GM12878 (cell line): ENCODE measurements around the gene BAG3. TPM values are rescaled to one million over a fixed set of nuclear protein-coding genes. Genes with fewer than 3 reads are reported as not detected.

Source experiments
- ATAC-seq: fragments of 200-7000 bp; cut with Tn5 transposase; 3 replicates; pipeline ENCODE4 v1.9.1; 2020; ENCODE audit warnings: mild to moderate bottlenecking, moderate library complexity
- BruUV-seq: library from RNA; stranded (reverse); fragments of 400-500 nt; replicated peaks from 2 replicates; lab custom pipeline; 2021; lab: Mats Ljungman, UMichigan
- CTCF ChIA-PET: fragments of 300-600 bp; sonication (Branson Sonifier 250); formaldehyde crosslinking; extraction: SDS; loops from one replicate; lab custom pipeline; 2021; ENCODE audit warnings: inconsistent platforms; lab: Yijun Ruan, JAX
- POLR2A ChIA-PET: fragments of 350-600 bp; formaldehyde crosslinking; extraction: SDS; loops from one replicate; lab custom pipeline; 2021; ENCODE audit warnings: inconsistent platforms; lab: Charles Lee
- RAD21 ChIA-PET: fragments of 300-600 bp; sonication (Branson Sonifier 250); formaldehyde crosslinking; loops from one replicate; lab custom pipeline; 2023; ENCODE audit warnings: antibody characterized with exemption; ENCODE audit not compliant: unreplicated experiment; lab: Charles Lee
- SMC1A ChIA-PET: fragments of 300-600 bp; sonication (Branson Sonifier 250); formaldehyde crosslinking; loops from one replicate; lab custom pipeline; 2023; ENCODE audit not compliant: unreplicated experiment, uncharacterized antibody; lab: Charles Lee
- DNase-seq: peaks from one replicate; pipeline ENCODE4 v3.0.0-alpha.2; 2011; ENCODE audit warnings: low read depth, low spot score
- FAIRE-seq: peaks from 3 replicates; lab custom pipeline; 2011; peaks lifted over from hg19 to GRCh38; lab: Jason Lieb, UNC
- H2AFZ ChIP-seq: 2 replicates; pipeline ENCODE4 v1.6.0; 2011; ENCODE audit warnings: low read depth, low read length, control low read depth; ENCODE audit not compliant: control insufficient read depth
- H3K27ac ChIP-seq: 2 replicates; pipeline ENCODE4 v1.5.1; 2011; ENCODE audit warnings: control low read depth; ENCODE audit not compliant: control insufficient read depth, insufficient read depth
- H3K27me3 ChIP-seq, 2 experiments: replicated peaks in 1 of 2; 2 replicates each; pipeline versions ENCODE4 v1.6.0 to v1.6.1; 2011; ENCODE audit warnings: low read length in 1 of 2; ENCODE audit not compliant: control insufficient read depth in 2 of 2, insufficient read depth in 2 of 2
- H3K36me3 ChIP-seq, 2 experiments: 2 replicates each; pipeline ENCODE4 v1.5.1; 2011; ENCODE audit warnings: low read length in 1 of 2; ENCODE audit not compliant: control insufficient read depth in 2 of 2, insufficient read depth in 2 of 2
- H3K4me1 ChIP-seq: 2 replicates; pipeline ENCODE4 v1.6.1; 2011; ENCODE audit warnings: mild to moderate bottlenecking, low read length, moderate library complexity, mixed read lengths; ENCODE audit not compliant: control insufficient read depth, insufficient read depth
- H3K4me2 ChIP-seq: 2 replicates; pipeline ENCODE4 v1.6.0; 2011; ENCODE audit warnings: control low read depth; ENCODE audit not compliant: control insufficient read depth, insufficient read depth
- H3K4me3 ChIP-seq: fragments of 200-600 bp; sonication (generic); 2 replicates; pipeline ENCODE4 v1.5.1; 2016
- H3K79me2 ChIP-seq: 2 replicates; pipeline ENCODE4 v1.6.0; 2011; ENCODE audit warnings: low read length; ENCODE audit not compliant: control insufficient read depth, insufficient read depth
- H3K9ac ChIP-seq: 2 replicates; pipeline ENCODE4 v1.8.0; 2011; ENCODE audit warnings: low read length, control low read depth, mixed read lengths; ENCODE audit not compliant: control insufficient read depth, insufficient read depth
- H3K9me3 ChIP-seq: replicated peaks from 3 replicates; pipeline ENCODE4 v1.5.1; 2011; ENCODE audit warnings: mild to moderate bottlenecking, low read length; ENCODE audit not compliant: control insufficient read depth, insufficient read depth
- H4K20me1 ChIP-seq: 2 replicates; pipeline ENCODE4 v1.6.0; 2011; ENCODE audit not compliant: control insufficient read depth, insufficient read depth
- BCL11A ChIP-seq: IDR thresholded peaks from 2 replicates; pipeline ENCODE4 v1.6.1; 2011; ENCODE audit warnings: low read depth, low read length
- CBX5 ChIP-seq: sonication (generic); IDR thresholded peaks from 2 replicates; pipeline ENCODE4 v1.6.1; 2016; ENCODE audit warnings: low read depth, moderate library complexity, mild to moderate bottlenecking, inconsistent platforms
- CHD1 ChIP-seq: IDR thresholded peaks from 2 replicates; pipeline ENCODE4 v1.6.1; 2012; ENCODE audit warnings: low read depth, low read length, improper control_type of control experiment
- CHD2 ChIP-seq: IDR thresholded peaks from 2 replicates; pipeline ENCODE4 v1.6.1; 2011; ENCODE audit warnings: low read depth, low read length, improper control_type of control experiment, borderline replicate concordance
- HDAC6 ChIP-seq: fragments of 200-600 bp; sonication (generic); IDR thresholded peaks from one replicate; pipeline ENCODE4 v1.8.0; 2017; ENCODE audit warnings: antibody characterized with exemption; ENCODE audit not compliant: unreplicated experiment
- IKZF2 ChIP-seq, 2 experiments: fragments of 450-650 bp; IDR thresholded peaks; 2 replicates each; pipeline ENCODE4 v1.6.1; 2017; ENCODE audit warnings: mild to moderate bottlenecking in 2 of 2, moderate library complexity in 2 of 2
- JUND ChIP-seq: IDR thresholded peaks from 2 replicates; pipeline ENCODE4 v1.6.1; 2012; ENCODE audit warnings: low read depth, mild to moderate bottlenecking, low read length, improper control_type of control experiment, moderate library complexity
- KLF5 ChIP-seq: fragments of 450-650 bp; IDR thresholded peaks from 2 replicates; pipeline ENCODE4 v1.6.1; 2014; ENCODE audit warnings: mild to moderate bottlenecking; ENCODE audit not compliant: partially characterized antibody
- MYC ChIP-seq: IDR thresholded peaks from 2 replicates; pipeline ENCODE4 v1.6.1; 2011; ENCODE audit warnings: mild to moderate bottlenecking, low read length, moderate library complexity, inconsistent platforms; ENCODE audit not compliant: insufficient read depth, insufficient replicate concordance, insufficient read length, severe bottlenecking
- NKRF ChIP-seq: fragments of 450-650 bp; conservative IDR thresholded peaks from 2 replicates; pipeline ENCODE4 v1.6.1; 2017; ENCODE audit warnings: mild to moderate bottlenecking, moderate library complexity
- RAD51 ChIP-seq: fragments of 450-650 bp; IDR thresholded peaks from 2 replicates; pipeline ENCODE4 v1.6.1; 2016; ENCODE audit warnings: moderate library complexity, mild to moderate bottlenecking, inconsistent platforms
- RCOR1 ChIP-seq: conservative IDR thresholded peaks from 2 replicates; pipeline ENCODE4 v1.6.1; 2012; ENCODE audit warnings: low read depth, low read length, improper control_type of control experiment
- RELA ChIP-seq: fragments of 450-650 bp; IDR thresholded peaks from 2 replicates; pipeline ENCODE4 v1.8.0; 2014; ENCODE audit warnings: borderline replicate concordance; ENCODE audit not compliant: partially characterized antibody
- RELB ChIP-seq: fragments of 450-650 bp; IDR thresholded peaks from 2 replicates; pipeline ENCODE4 v1.6.1; 2017; ENCODE audit warnings: low read depth, mild to moderate bottlenecking, moderate library complexity
- RFX5 ChIP-seq: IDR thresholded peaks from 2 replicates; pipeline ENCODE4 v1.6.1; 2011; ENCODE audit warnings: low read depth, low read length, improper control_type of control experiment
- ZNF384 ChIP-seq: IDR thresholded peaks from 2 replicates; pipeline ENCODE4 v1.6.1; 2012; ENCODE audit warnings: low read depth, mild to moderate bottlenecking, low read length, improper control_type of control experiment, borderline replicate concordance
- WGBS: methylation state at CpG from one replicate; pipeline ENCODE4 v1.1.6; 2016; ENCODE audit warnings: low lambda C conversion rate; ENCODE audit not compliant: insufficient replicate concordance, insufficient coverage; ENCODE audit errors: missing lambda C conversion rate; 5-methylcytosine and 5-hydroxymethylcytosine counted together
- in situ Hi-C: fragments of 300-500 bp; cut with MboI; formaldehyde crosslinking; loops from 9 replicates; pipeline ENCODE4 v1.14.3; 2018; ENCODE audit warnings: mixed read lengths
- intact Hi-C: fragments of 100-400 bp; cut with micrococcal nuclease; formaldehyde crosslinking; loops from one replicate; pipeline ENCODE4 v1.14.2; 2022; ENCODE audit not compliant: unreplicated experiment
- polyA plus RNA-seq, 11 experiments: library from polyadenylated mRNA; depleted of rRNA in 4 of 11; unstranded in 6 of 11; stranded (reverse) in 5 of 11; fragments of >200 nt; fragmentation: Nextera tagmentation in 4 of 11; fragmentation: Illumina TruSeq in 1 of 11; extraction: Ambion mirVana in 4 of 11; extraction: Trizol in 1 of 11; gene quantifications; 1 replicate in 1 of 11; 2 replicates in 10 of 11; pipeline versions ENCODE4 v1.2.1 to v1.2.3, GENCODE V29; 2011 to 2016; ENCODE audit warnings: inconsistent platforms in 2 of 11, missing spikeins in 2 of 11, low read depth in 1 of 11
- total RNA-seq, 4 experiments: library from RNA; depleted of rRNA in 3 of 4; stranded (reverse); fragments of >200 nt in 3 of 4; fragmentation: Illumina TruSeq in 1 of 4; extraction: Trizol in 1 of 4; gene quantifications; 2 replicates each; pipeline versions ENCODE4 v1.2.1 to v1.2.3, GENCODE V29; 2013 to 2021
- TF ChIP-seq, protein P1 (sequence below): IDR thresholded peaks from 2 replicates; pipeline ENCODE4 v1.6.1; 2012; ENCODE audit warnings: low read depth, low read length, improper control_type of control experiment
- TF ChIP-seq, protein P2 (sequence below): IDR thresholded peaks from 2 replicates; pipeline ENCODE4 v1.6.1; 2012; ENCODE audit warnings: low read depth, low read length, improper control_type of control experiment

The BAG3 gene
- total and polyA plus RNA-seq, 10 of the 15 experiments (the other 5 are each of a cell fraction or from before 2014, with no cell fraction given): 0.71 to 14.1 (median 4.3) TPM

DNA sequence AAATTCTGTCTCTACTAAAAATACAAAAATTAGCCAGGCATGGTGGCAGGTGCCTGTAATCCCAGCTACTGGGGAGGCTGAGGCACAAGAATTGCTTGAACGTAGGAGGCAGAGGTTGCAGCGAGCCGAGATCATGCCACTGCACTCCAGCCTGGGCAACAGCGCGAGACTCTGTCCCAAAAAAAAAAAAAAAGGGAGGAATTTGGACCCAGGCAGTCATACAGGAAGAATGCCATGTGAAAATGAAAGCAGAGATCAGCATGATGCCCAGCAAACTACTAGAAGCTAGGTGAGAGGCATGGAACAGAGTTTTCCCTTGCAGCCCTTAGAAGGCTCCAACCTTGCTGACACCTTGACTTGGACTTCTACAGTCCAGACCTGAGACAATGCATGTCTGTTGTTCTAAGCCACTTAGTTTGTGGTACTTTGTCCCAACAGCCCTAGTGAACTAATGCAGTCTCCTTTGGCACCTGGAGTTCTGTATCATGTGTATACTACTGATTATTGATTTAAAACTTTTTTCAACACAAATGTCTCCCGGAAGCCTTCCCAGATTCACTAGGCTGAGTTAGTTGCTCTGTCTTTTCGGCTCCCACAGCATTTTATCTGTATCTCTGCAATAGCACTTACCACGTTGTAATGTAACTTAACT is 10.2 kb upstream of the BAG3 start (continued):
- TF ChIP-seq CHD1 (no peak), CBX5 (no peak), JUND (no peak), NKRF (no peak), RCOR1 (no peak)

DNA sequence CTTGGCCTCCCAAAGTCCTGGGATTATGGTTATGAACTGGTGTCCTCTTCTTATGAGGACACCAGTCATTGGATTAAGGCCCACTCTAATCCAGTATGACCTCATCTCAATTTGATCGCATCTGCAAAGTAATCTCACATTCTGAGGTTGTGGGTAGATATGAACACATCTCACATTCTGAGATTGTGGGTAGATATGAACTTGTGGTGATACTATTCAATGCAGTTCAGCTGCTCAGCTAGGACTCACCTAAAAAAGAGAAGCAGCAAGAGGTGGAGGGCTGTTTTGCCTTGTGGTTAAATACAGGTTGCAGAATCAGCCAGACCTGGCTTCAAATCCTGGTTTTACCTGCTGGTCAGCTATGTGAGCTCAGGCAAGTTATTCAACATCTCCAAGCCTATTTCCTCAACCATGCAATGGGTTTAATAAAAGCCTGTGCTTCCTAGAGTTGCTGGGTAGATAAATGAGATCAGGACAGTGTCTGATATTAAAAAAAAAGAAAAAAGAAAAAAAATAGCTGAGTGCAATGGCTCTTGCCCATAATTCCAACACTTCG is 8.5 kb upstream of the BAG3 start:
- ATAC-seq (no peak), DNase-seq (no peak), FAIRE-seq (no peak)
- POLR2A ChIA-PET: no interaction called here
- no peak overlapping the region for H3K4me2 ChIP-seq
- no peaks in the 10 kb centered on the region for H3K79me2 ChIP-seq
- SMC1A ChIA-PET: interaction anchor here (0.6 to 1.8 kb wide), 2 partner anchors 27 to 76 kb away, joined by 3 read pairs; no protein-coding TSS in a partner anchor
- H3K27me3 ChIP-seq: no peaks in the 10 kb centered on the region
- H2AFZ ChIP-seq: no peak overlapping the region
- WGBS: 91% methylated on average over 2 of the region's 2 CpGs
- in situ Hi-C loops (no loop called here), intact Hi-C loops (no loop called here)
- CTCF ChIA-PET: interaction anchor here (0.6 to 0.9 kb wide), 2 partner anchors 8 to 42 kb away, joined by 3 read pairs; partner anchors contain the start of gene BAG3
- no peaks in the 10 kb centered on the region for H3K4me1 ChIP-seq
- H4K20me1 ChIP-seq: no peaks in the 10 kb centered on the region
- RAD21 ChIA-PET: no interaction called here
- H3K27ac ChIP-seq: no peak overlapping the region
- H3K9me3 ChIP-seq: no peaks in the 10 kb centered on the region; the same call in 2 of the 3 replicates
- H3K36me3 ChIP-seq: no peaks in the 10 kb centered on the region
- no peak overlapping the region for H3K9ac ChIP-seq
- BruUV-seq: no TSS peak
- H3K4me3 ChIP-seq: no peak overlapping the region
- TF ChIP-seq, protein P1, sequence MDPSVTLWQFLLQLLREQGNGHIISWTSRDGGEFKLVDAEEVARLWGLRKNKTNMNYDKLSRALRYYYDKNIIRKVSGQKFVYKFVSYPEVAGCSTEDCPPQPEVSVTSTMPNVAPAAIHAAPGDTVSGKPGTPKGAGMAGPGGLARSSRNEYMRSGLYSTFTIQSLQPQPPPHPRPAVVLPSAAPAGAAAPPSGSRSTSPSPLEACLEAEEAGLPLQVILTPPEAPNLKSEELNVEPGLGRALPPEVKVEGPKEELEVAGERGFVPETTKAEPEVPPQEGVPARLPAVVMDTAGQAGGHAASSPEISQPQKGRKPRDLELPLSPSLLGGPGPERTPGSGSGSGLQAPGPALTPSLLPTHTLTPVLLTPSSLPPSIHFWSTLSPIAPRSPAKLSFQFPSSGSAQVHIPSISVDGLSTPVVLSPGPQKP: no peak
- TF ChIP-seq CHD2 (no peak), RAD51 (no peak), ZNF384 (no peak), MYC (no peak), KLF5 (no peak), IKZF2 (IDR thresholded peaks at IDR 0.05) (no peak), RELB (no peak), RELA (no peak), RFX5 (no peak), BCL11A (no peak), HDAC6 (no peak)
- TF ChIP-seq, protein P2, sequence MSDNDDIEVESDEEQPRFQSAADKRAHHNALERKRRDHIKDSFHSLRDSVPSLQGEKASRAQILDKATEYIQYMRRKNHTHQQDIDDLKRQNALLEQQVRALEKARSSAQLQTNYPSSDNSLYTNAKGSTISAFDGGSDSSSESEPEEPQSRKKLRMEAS: no peak
